ENCODE results near the gene MAP1S.

MAP1S gene

DNA sequence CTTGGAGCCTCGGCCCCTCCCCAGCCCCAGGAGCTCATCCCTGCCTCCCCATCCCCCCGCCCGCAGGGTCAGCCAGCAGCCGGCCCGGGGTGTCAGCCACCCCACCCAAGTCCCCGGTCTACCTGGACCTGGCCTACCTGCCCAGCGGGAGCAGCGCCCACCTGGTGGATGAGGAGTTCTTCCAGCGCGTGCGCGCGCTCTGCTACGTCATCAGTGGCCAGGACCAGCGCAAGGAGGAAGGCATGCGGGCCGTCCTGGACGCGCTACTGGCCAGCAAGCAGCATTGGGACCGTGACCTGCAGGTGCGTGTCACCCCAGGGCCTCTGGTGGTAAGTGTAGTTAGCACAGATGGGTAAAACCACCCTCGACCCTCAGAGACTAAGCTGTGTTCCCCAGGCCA, 13.8 kb downstream of the MAP1S start:
- no peak for TF ChIP-seq BHLHE40 (IDR thresholded peaks at IDR 0.05; ENCODE audit: borderline replicate concordance)
- TF ChIP-seq CTBP1 (IDR thresholded peaks at IDR 0.05; ENCODE audit: borderline replicate concordance): no peak
- DNase-seq (ENCODE audit: extremely low spot score): no peak
- CTCF ChIA-PET: no interaction called here
- POLR2A ChIA-PET: interaction anchor here (1.2 kb wide), 1 partner anchor 14 kb away, joined by 3 read pairs; the partner anchor contains the start of gene MAP1S

- POLR2A ChIA-PET: interaction anchor here (1.2 kb wide), 1 partner anchor 15 kb away, joined by 3 read pairs; the partner anchor contains the start of gene MAP1S
- DNase-seq (ENCODE audit: extremely low spot score): no peak
- TF ChIP-seq L3MBTL2 (conservative IDR thresholded peaks at IDR 0.05) (no peak), HDGF (IDR thresholded peaks at IDR 0.05; ENCODE audit: borderline replicate concordance) (no peak), NFRKB (IDR thresholded peaks at IDR 0.05) (no peak)
- CTCF ChIA-PET: no interaction called here
Measured at GRCh38 chr19:17734146-17734545, 14.9 kb downstream of the MAP1S start.

DNA sequence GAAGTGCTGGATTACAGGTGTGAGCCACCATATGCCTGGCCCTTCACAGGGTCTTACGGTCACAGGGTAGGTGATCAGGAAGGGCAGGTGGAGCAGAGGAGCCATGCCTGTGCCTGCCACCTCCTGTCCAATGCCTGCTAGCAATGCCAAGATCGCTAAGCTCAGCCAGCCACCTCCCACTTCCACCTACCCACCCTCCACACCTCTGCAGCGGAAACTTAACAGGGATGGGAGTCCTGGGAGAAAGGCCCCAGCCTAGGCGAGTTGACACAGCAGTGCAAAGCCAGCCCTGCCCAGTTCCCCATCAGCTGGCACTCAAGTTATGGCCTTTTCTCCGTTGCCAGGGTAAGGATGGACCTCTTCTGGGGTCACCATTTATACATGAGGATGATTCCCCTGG, 16.1 kb downstream of the MAP1S start:
- TF ChIP-seq L3MBTL2 (conservative IDR thresholded peaks at IDR 0.05) (no peak), TARDBP (IDR thresholded peaks at IDR 0.05) (no peak), ELF4 (IDR thresholded peaks at IDR 0.05) (no peak), SUZ12 (IDR thresholded peaks at IDR 0.05) (no peak), ZNF384 (IDR thresholded peaks at IDR 0.05) (no peak), FOXK2 (IDR thresholded peaks at IDR 0.05) (no peak), HDGF (IDR thresholded peaks at IDR 0.05; ENCODE audit: borderline replicate concordance) (no peak), SP1 (IDR thresholded peaks at IDR 0.05) (no peak), CTBP1 (IDR thresholded peaks at IDR 0.05; ENCODE audit: borderline replicate concordance) (no peak), NFRKB (IDR thresholded peaks at IDR 0.05) (no peak), BHLHE40 (IDR thresholded peaks at IDR 0.05; ENCODE audit: borderline replicate concordance) (no peak), PKNOX1 (IDR thresholded peaks at IDR 0.05) (no peak), LEF1 (IDR thresholded peaks at IDR 0.05; ENCODE audit: borderline replicate concordance) (no peak), FOXA1 (IDR thresholded peaks at IDR 0.05) (no peak), FOXM1 (IDR thresholded peaks at IDR 0.05; ENCODE audit: borderline replicate concordance) (no peak), ARNT (IDR thresholded peaks at IDR 0.05) (no peak)
- ChIA-PET CTCF (no interaction called here), POLR2A (no interaction called here)

DNA sequence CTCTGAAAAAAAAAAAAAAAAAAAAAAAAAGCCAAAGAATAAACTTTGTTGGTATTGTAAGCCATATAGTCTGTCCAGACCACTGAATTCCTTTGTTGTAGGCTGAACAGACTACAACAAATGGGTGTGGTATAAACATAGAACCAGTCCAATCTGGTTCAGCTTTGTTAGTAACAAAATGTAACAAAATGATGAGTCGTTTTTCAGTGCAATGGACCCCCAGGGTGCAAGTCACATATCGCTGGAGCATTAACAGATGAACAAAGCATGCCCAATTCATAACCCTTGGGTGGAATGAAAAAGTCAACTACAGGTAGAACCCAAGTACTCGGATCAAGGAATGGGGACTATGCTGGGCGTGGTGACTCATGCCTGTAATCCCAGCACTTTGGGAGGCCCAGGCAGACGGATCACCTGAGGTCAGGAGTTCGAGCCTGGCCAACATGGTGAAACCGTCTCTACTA, 18.4 kb downstream of the MAP1S start:
- peak; percentile 52; the same call in 1 of the 2 replicates for TF ChIP-seq ZNF384 (IDR thresholded peaks at IDR 0.05)
- no peak for TF ChIP-seq FOXM1 (IDR thresholded peaks at IDR 0.05; ENCODE audit: borderline replicate concordance)
- no peak for TF ChIP-seq BHLHE40 (IDR thresholded peaks at IDR 0.05; ENCODE audit: borderline replicate concordance)
- CTCF ChIA-PET: no interaction called here
- POLR2A ChIA-PET: no interaction called here
- no peak for DNase-seq (ENCODE audit: extremely low spot score)

More for the DNA sequence above, 16.1 kb downstream of the MAP1S start:
- no peak for DNase-seq (ENCODE audit: extremely low spot score)

DNA sequence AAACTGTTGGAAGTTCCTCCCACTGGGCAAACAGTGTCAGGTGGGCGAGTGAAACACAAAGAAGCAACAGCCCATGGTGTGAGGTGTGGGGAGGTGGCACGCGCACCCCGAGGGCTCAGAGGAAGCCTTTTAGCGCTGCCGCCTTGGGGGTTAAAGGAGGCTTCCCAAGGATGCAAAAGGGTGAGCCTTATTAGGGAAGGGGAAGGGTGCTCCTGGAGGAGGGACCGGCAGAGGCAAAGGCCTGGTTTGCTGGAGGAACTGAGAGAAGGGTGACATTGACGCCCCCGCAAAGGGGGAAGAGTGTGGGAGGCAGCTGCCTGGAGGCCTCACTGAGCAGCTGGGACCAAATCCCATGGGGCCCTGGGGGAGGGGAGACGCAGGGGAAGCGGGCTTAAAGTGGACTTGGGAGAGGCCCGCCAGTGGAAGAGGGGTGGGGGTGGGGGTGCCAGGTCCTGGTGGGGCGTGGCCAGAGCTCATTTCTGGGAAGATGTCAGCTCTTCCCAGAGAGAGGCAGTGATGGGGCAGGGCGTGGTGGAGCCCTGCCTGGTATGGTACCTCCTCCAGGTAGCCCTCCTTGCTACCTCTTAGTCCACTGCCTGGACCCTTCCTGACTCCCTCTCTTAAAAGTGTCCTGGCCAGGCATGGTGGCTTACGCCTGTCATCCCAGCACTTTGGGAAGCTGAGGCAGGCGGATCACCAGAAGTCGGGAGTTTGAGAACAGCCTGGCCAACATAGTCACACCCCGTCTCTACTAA, 20.0 kb downstream of the MAP1S start:
- ChIA-PET POLR2A (no interaction called here), CTCF (interaction anchor here (0.7 kb wide), 1 partner anchor 32 kb away, joined by 3 read pairs; no protein-coding TSS in a partner anchor)
- no peak for DNase-seq (ENCODE audit: extremely low spot score)

GRCh38 chr19:17741456-17741855, 22.2 kb downstream of the MAP1S start:
- no peak for TF ChIP-seq L3MBTL2 (conservative IDR thresholded peaks at IDR 0.05)
- DNase-seq (ENCODE audit: extremely low spot score): no peak
- ChIA-PET CTCF (interaction anchor here (0.6 to 1.1 kb wide), 2 partner anchors 25 to 422 kb away, joined by 4 read pairs; no protein-coding TSS in a partner anchor), POLR2A (no interaction called here)

More for the DNA sequence above, 20.0 kb downstream of the MAP1S start:
- TF ChIP-seq FOXA1 (IDR thresholded peaks at IDR 0.05): no peak
- TF ChIP-seq L3MBTL2 (conservative IDR thresholded peaks at IDR 0.05): no peak
- TF ChIP-seq BHLHE40 (IDR thresholded peaks at IDR 0.05; ENCODE audit: borderline replicate concordance): no peak
- TF ChIP-seq HDGF (IDR thresholded peaks at IDR 0.05; ENCODE audit: borderline replicate concordance): no peak
- TF ChIP-seq ELF4 (IDR thresholded peaks at IDR 0.05): no peak
- TF ChIP-seq TARDBP (IDR thresholded peaks at IDR 0.05): no peak
- TF ChIP-seq LEF1 (IDR thresholded peaks at IDR 0.05; ENCODE audit: borderline replicate concordance): no peak
- TF ChIP-seq PKNOX1 (IDR thresholded peaks at IDR 0.05): no peak
- no peak for TF ChIP-seq SUZ12 (IDR thresholded peaks at IDR 0.05)
- no peak for TF ChIP-seq FOXK2 (IDR thresholded peaks at IDR 0.05)
- no peak for TF ChIP-seq FOXM1 (IDR thresholded peaks at IDR 0.05; ENCODE audit: borderline replicate concordance)
- no peak for TF ChIP-seq ZNF384 (IDR thresholded peaks at IDR 0.05)
- no peak for TF ChIP-seq SP1 (IDR thresholded peaks at IDR 0.05)
- TF ChIP-seq ARNT (IDR thresholded peaks at IDR 0.05): no peak
- no peak for TF ChIP-seq NFRKB (IDR thresholded peaks at IDR 0.05)
- no peak for TF ChIP-seq CTBP1 (IDR thresholded peaks at IDR 0.05; ENCODE audit: borderline replicate concordance)

DNA sequence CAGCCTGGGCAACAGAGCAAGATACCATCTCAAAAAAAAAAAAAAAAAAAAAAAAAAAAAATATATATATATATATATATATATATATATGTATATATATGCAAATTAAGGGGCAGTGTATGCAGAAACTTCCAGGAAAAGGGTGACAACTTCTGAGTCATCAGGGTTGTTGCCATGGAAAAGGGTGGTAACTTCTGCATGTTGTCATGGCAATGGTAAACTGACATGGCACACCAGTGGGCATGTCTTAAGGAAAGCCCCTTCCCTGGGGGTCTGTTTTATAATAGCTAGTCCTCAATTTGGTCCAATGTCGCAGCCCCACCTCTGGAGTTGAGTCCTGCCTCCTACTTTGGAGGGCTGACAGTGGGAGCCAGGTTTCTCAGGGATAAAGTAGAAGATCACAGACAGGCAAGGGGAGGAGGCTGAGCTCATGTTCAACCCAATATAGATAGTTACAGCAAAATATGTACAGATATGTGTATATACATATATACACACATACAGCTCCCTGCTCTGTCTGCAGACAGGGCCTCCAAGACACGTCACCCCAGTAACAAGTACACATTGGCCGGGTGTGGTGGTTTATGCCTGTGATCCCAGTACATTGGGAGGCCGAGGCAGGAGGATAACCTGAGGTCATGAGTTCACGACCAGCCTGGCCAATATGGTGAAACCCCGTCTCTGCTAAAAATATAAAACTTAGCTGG, 24.7 kb downstream of the MAP1S start:
- CTCF ChIA-PET: interaction anchor here (1.2 kb wide), 1 partner anchor 11 kb away, joined by 3 read pairs; no protein-coding TSS in a partner anchor

More for the DNA sequence above, 24.7 kb downstream of the MAP1S start:
- no peak for DNase-seq (ENCODE audit: extremely low spot score)
- TF ChIP-seq SP1 (IDR thresholded peaks at IDR 0.05) (no peak), LEF1 (IDR thresholded peaks at IDR 0.05; ENCODE audit: borderline replicate concordance) (no peak), ARNT (IDR thresholded peaks at IDR 0.05) (no peak), FOXA1 (IDR thresholded peaks at IDR 0.05) (no peak), FOXM1 (IDR thresholded peaks at IDR 0.05; ENCODE audit: borderline replicate concordance) (no peak), NFRKB (IDR thresholded peaks at IDR 0.05) (no peak), SUZ12 (IDR thresholded peaks at IDR 0.05) (no peak), L3MBTL2 (conservative IDR thresholded peaks at IDR 0.05) (no peak), ELF4 (IDR thresholded peaks at IDR 0.05) (no peak), CTBP1 (IDR thresholded peaks at IDR 0.05; ENCODE audit: borderline replicate concordance) (no peak)
- POLR2A ChIA-PET: no interaction called here

All from HEK293T (cell line).